ENCODE measurements around the gene KIAA1671. TPM values are rescaled to one million over a fixed set of nuclear protein-coding genes. Genes with fewer than 3 reads are reported as not detected.

Gene KIAA1671
- polyA plus RNA-seq, 1 donor (not counting 4 experiments of a cell fraction or from before 2014, with no cell fraction given) = 17.4 TPM

DNA sequence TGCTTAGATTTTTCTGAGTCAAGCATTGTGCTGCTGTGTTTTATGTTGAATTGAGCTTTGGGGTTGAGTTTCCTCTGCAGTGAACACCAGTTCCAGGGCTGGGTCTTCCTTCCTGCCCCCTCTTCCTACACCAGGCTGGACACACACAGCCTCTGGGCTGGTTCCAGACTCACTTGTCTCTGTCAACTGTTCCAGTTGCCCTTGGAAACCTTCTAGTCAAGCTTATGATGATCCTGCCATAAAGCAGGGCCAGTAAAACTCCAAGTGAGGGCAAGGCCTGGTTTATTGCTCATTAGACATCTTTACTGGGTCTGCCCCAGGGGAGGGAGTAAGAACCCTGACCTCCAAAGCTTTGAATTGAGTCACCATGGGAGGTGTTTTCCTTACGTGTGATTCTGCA is 61.1 kb downstream of the KIAA1671 start:
- peaks cover 2% of the 10 kb centered on the region for H3K9me1 ChIP-seq (ENCODE audit: control insufficient read depth, extremely low read depth, insufficient read depth, low read length)
- H3K9ac ChIP-seq (ENCODE audit: control insufficient read depth, extremely low read depth, insufficient read depth, low read length) = no peak overlapping the region
- no peaks in the 10 kb centered on the region for H3K9me3 ChIP-seq (ENCODE audit: control insufficient read depth, low read depth, low read length)
- no peak overlapping the region for H2AFZ ChIP-seq (ENCODE audit: control insufficient read depth, low read length)
- peaks cover 7% of the 10 kb centered on the region for H3K4me1 ChIP-seq (ENCODE audit: control insufficient read depth, extremely low read depth, insufficient read depth, low read length)
- no peak overlapping the region for H3K4me3 ChIP-seq (ENCODE audit: control insufficient read depth in 2 of 3, extremely low read depth in 1 of 3, insufficient read depth in 2 of 3, low read depth in 1 of 3, low read length in 3 of 3)
- no peak overlapping the region for H3K27ac ChIP-seq (ENCODE audit: control insufficient read depth, insufficient read depth, low read length)
- H3K36me3 ChIP-seq (ENCODE audit: control insufficient read depth in 2 of 2, extremely low read depth in 1 of 2, insufficient read depth in 2 of 2, low read length in 2 of 2) = peaks cover 3% of the 10 kb centered on the region in 2 experiments
- no peaks in the 10 kb centered on the region for H3K27me3 ChIP-seq (ENCODE audit: control insufficient read depth, extremely low read depth, insufficient read depth, low read length)
- no peak for TF ChIP-seq EZH2 (IDR thresholded peaks at IDR 0.05; ENCODE audit: low read length)
- TF ChIP-seq, protein P1, sequence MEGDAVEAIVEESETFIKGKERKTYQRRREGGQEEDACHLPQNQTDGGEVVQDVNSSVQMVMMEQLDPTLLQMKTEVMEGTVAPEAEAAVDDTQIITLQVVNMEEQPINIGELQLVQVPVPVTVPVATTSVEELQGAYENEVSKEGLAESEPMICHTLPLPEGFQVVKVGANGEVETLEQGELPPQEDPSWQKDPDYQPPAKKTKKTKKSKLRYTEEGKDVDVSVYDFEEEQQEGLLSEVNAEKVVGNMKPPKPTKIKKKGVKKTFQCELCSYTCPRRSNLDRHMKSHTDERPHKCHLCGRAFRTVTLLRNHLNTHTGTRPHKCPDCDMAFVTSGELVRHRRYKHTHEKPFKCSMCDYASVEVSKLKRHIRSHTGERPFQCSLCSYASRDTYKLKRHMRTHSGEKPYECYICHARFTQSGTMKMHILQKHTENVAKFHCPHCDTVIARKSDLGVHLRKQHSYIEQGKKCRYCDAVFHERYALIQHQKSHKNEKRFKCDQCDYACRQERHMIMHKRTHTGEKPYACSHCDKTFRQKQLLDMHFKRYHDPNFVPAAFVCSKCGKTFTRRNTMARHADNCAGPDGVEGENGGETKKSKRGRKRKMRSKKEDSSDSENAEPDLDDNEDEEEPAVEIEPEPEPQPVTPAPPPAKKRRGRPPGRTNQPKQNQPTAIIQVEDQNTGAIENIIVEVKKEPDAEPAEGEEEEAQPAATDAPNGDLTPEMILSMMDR (optimal IDR thresholded peaks at IDR 0.05 in 1 of 3, IDR thresholded peaks at IDR 0.05 in 1 of 3, conservative IDR thresholded peaks at IDR 0.05 in 1 of 3; ENCODE audit: extremely low read depth in 1 of 3, insufficient read depth in 2 of 3, low read length in 3 of 3) = no peak
- no peaks in the 10 kb centered on the region for H4K20me1 ChIP-seq (ENCODE audit: control insufficient read depth, extremely low read depth, insufficient read depth, low read length)
- DNase-seq (ENCODE audit: low read depth, low spot score) = no peak
- H3K79me2 ChIP-seq (ENCODE audit: control insufficient read depth, insufficient read depth, low read length) = no peaks in the 10 kb centered on the region
- no peak overlapping the region for H3K4me2 ChIP-seq (ENCODE audit: control insufficient read depth, extremely low read depth, insufficient read depth, low read depth, low read length)
- dilution Hi-C loops (cut with MboI; ENCODE audit: extremely low pct_ligation_motif_present, low sequenced_read_pairs) = no loop called here
- FAIRE-seq = no peak

DNA sequence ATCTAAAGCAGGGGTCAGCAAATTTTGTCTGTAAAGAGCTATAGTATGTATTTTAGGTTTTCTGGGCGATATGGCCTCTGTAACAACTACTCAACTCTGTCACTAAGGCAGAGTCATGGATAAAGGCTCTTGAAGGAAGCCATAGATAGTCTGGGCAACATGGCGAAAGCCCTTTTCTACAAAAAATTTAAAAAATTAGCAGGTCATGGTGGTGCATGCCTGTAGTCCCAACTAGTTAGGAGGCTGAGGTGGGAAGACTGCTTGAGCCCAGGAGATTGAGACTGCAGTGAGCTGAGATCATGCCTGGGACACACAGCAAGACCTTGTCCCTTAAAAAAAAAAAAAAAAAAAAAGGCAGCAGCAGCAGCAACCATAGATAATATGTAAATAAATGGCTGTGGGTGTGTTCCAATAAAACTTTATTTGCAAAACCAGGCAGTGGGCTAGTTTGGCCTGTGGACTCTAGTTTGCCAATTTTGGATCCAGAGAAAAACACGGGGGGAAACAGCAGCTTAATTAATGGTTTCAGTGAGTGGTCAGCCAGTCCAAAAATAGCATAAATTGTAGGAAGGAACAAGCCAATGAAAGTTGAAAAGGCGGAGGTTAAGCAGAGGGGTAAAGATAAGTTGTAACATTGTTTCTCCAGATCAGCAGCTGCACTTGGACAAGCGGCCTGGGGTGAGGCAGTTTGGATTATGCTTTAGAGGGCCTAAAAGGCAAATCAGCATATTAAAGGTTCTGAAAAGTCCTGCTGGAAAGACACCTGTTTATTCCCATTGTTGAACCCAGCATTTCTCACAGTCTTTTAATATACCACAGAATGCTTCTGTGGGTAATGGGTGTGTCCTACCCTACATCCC is 62.6 kb downstream of the KIAA1671 start:
- H3K4me1 ChIP-seq (ENCODE audit: control insufficient read depth, extremely low read depth, insufficient read depth, low read length) = peaks cover 3% of the 10 kb centered on the region
- no peaks in the 10 kb centered on the region for H3K9me3 ChIP-seq (ENCODE audit: control insufficient read depth, low read depth, low read length)
- no peak overlapping the region for H3K4me2 ChIP-seq (ENCODE audit: control insufficient read depth, extremely low read depth, insufficient read depth, low read depth, low read length)
- no peaks in the 10 kb centered on the region for H3K27me3 ChIP-seq (ENCODE audit: control insufficient read depth, extremely low read depth, insufficient read depth, low read length)
- DNase-seq (ENCODE audit: low read depth, low spot score) = no peak
- H3K27ac ChIP-seq (ENCODE audit: control insufficient read depth, insufficient read depth, low read length) = no peak overlapping the region
- H2AFZ ChIP-seq (ENCODE audit: control insufficient read depth, low read length) = no peak overlapping the region
- H3K36me3 ChIP-seq (ENCODE audit: control insufficient read depth in 2 of 2, extremely low read depth in 1 of 2, insufficient read depth in 2 of 2, low read length in 2 of 2) = peaks cover 3% of the 10 kb centered on the region in 2 experiments
- H4K20me1 ChIP-seq (ENCODE audit: control insufficient read depth, extremely low read depth, insufficient read depth, low read length) = no peaks in the 10 kb centered on the region
- TF ChIP-seq, protein P1 (optimal IDR thresholded peaks at IDR 0.05 in 1 of 3, IDR thresholded peaks at IDR 0.05 in 1 of 3, conservative IDR thresholded peaks at IDR 0.05 in 1 of 3; ENCODE audit: extremely low read depth in 1 of 3, insufficient read depth in 2 of 3, low read length in 3 of 3) = no peak
- no peak for TF ChIP-seq EZH2 (IDR thresholded peaks at IDR 0.05; ENCODE audit: low read length)
- no peak overlapping the region for H3K9ac ChIP-seq (ENCODE audit: control insufficient read depth, extremely low read depth, insufficient read depth, low read length)
- no peak for FAIRE-seq
- peaks cover 2% of the 10 kb centered on the region for H3K9me1 ChIP-seq (ENCODE audit: control insufficient read depth, extremely low read depth, insufficient read depth, low read length)
- no peak overlapping the region for H3K4me3 ChIP-seq (ENCODE audit: control insufficient read depth in 2 of 3, extremely low read depth in 1 of 3, insufficient read depth in 2 of 3, low read depth in 1 of 3, low read length in 3 of 3)
- no peaks in the 10 kb centered on the region for H3K79me2 ChIP-seq (ENCODE audit: control insufficient read depth, insufficient read depth, low read length)
- dilution Hi-C loops (cut with MboI; ENCODE audit: extremely low pct_ligation_motif_present, low sequenced_read_pairs) = no loop called here

Measured in keratinocyte (primary cell).